NCI-H345 treated with DMSO at 0.1 percent for 48 hours (cell line): ENCODE data around the gene SKOR2.

Experiments
- DNase-seq: peaks from one replicate; lab custom pipeline; 2025; ENCODE audit not compliant: unreplicated experiment; lab: John Stamatoyannopoulos, UW

The SKOR2 gene, protein sequence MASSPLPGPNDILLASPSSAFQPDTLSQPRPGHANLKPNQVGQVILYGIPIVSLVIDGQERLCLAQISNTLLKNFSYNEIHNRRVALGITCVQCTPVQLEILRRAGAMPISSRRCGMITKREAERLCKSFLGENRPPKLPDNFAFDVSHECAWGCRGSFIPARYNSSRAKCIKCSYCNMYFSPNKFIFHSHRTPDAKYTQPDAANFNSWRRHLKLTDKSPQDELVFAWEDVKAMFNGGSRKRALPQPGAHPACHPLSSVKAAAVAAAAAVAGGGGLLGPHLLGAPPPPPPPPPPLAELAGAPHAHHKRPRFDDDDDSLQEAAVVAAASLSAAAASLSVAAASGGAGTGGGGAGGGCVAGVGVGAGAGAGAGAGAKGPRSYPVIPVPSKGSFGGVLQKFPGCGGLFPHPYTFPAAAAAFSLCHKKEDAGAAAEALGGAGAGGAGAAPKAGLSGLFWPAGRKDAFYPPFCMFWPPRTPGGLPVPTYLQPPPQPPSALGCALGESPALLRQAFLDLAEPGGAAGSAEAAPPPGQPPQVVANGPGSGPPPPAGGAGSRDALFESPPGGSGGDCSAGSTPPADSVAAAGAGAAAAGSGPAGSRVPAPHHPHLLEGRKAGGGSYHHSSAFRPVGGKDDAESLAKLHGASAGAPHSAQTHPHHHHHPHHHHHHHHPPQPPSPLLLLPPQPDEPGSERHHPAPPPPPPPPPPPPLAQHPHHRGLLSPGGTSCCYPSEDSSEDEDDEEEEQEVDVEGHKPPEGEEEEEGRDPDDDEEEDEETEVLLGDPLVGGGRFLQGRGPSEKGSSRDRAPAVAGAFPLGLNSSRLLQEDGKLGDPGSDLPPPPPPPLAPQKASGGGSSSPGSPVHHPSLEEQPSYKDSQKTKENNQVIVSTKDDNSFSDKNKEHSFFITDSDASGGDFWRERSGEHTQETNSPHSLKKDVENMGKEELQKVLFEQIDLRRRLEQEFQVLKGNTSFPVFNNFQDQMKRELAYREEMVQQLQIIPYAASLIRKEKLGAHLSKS

DNA sequence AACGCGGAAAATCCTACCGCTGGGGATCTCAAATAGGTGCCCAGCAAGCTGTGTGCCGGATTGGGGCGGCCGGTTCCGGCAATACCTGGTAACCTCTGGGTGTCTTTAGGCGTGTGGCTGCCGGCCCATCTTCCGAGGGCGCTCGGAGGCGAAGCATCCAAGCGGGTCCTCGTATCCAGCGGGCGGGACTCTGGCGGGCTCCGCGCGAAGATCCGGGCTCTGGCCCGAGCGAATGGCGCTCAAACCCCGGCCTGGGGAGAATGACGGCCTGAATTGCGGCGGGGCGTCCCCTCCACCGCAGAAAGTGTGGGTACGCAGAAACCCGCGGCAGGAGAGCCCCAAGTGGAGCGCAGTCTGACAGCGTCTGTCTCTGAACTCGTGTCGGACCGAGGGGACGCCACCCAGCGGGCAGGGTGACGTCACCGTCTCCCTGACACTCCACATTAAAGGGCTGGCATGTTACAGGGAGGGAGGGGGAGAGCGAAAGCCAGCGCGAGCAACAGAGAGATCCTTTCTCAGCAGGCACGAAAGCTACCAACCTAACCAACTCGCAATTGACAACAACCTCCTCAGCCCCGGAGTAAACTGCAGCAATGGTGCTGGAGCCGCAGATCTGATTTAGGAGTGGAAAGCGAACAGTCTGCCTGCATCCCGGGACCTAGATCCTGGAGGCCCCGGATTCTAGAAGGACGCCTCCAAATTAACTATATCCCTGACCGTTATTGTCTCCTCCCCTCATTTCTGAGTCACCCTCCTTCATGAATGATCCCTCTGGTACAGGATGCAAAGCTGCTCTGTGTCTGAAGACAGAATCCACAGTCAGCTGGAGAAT is at the start of gene SKOR2:
Gene SKOR2, minus strand, starts transcription at position 372 of the 832 bp plus-strand sequence. CDS start 2,477 bp downstream, outside the sequence.
- DNase-seq: peak; percentile 9

DNA sequence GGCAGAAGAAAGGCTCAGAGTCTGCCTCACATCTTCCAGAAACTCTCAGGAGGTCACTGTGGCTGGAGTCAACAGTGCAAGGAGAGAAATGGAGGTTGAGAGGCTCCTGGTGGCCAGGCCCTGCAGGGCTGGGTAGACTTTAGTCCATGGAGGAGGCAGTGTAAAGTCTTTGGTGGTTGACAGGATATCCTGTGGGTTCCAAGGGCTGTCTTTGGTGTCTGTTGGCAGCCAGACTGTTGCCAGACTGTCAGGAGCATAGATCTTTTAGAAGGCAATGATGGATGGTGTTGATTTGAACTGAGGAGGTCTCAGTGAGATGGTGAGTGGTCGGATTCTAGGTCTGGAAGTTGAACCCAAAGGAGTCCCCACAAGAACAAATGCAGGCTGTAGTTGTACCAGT is 45.0 kb upstream of the SKOR2 start:
- no peak for DNase-seq

DNA sequence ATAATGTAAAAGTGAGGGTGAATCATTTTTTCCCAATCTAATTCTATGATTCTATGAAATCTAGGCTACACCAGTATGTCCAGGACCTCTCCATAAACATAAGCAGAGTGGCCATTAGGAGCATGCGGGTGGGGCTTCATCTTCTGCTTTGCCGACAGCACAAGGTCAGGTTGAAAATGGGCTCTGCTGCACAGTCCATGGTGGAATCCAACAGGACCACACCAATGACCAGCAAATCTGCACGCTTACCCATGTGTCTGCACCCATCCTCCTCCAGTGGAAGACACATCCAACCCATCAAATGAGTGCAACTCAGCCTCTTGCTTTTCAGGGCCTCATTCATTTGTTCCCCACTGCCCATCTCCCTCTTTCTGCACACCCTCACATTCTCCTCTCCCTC is 43.3 kb upstream of the SKOR2 start:
- no peak for DNase-seq

DNA sequence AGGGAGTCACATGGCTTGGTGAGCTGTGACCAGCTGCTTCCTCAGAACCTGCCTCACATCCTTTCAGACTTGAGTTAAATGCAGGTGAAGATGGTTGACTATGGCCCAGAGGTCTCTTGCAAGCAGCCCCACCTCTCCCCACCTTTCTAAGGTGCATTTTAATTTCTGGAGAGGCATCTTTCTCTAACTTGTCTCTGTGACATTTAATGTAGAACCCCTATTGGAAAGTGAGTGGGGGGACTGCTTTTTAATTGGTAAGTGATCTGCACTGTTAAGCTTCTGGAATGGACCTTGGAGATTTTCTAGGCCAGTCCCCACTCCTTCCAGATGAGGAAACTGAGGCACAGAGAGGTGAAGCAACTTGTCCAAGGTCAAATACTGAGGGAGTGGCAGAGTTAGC is 37.3 kb upstream of the SKOR2 start:
- no peak for DNase-seq

DNA sequence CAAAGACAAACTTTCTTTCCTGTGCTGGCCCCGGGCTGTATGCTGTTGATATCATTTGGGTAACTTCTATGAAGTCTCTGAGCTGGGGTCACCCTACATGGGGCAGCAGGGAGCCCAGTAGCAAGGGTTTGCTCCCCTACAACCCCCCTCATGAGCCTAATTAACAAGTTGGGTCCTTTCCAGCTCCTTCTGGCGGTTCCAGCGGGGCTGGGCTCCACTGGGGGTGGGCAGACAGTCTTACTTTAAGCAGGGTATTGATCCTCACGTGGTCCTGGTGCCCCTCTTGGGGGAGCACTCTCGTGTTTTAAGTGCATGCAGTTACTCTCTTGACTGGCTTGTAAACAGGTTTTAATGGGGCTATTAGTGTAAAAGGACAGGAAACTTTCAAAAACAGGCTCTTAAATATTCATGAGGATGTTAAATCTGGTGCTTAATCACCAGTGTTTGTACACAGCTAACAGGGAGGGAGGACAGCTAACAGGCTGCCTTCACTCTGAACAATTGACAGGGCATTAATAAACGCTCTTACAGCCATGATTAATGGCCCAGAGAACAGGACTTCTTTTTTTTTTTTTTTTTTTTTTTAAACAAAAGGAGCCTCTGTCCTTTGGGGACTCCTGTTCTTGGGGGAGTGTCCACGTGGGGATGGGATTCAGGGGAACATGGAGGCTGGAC is 36.6 kb upstream of the SKOR2 start:
- no peak for DNase-seq

DNA sequence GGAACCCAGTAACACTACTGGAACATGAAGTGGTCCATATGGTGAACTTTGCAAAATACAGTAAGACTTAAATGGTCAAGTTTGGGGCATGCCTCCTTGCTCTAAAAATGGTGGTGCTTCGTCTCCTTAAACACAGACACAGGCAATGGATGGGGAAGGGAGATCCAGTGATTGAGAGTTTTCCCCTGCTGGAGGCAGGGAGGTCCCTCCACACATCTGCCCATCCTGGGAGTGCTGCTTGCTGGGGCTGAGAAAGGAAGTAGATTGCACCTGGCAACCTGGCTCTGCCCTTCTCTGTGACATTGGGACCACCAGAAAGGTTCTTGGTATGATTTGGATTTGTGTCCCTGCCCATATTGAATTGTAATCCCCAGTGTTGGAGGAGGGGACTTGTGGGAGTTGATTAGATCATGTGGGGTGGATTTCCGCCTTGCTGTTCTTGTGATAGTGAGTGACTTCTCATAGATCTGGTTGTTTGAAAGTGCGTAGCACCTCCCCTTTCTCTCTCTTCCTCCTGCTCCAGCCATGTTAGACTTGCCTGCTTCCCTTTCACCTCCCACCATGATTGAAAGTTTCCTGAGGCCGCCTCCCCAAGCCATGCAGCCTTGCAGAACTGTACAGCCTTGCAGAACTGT is 35.4 kb upstream of the SKOR2 start:
- DNase-seq: no peak

DNA sequence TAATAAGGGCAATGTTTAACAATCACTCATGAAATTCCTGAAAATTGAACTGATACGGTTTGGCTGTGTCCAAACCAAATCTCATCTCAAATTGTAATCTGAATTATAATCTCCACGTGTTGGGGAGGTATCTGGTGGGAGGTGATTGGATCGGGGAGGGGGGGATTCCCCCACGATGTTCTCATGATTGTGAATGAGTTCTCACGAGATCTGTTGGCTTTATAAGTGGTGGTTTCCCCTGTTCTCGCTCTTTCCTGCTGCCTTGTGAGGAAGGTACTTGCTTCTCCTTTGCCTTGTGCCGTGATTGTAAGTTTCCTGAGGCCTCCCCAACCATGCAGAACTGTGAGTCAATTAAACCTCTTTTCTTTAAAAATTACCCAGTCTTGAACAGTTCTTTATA is 34.0 kb upstream of the SKOR2 start:
- DNase-seq: no peak

DNA sequence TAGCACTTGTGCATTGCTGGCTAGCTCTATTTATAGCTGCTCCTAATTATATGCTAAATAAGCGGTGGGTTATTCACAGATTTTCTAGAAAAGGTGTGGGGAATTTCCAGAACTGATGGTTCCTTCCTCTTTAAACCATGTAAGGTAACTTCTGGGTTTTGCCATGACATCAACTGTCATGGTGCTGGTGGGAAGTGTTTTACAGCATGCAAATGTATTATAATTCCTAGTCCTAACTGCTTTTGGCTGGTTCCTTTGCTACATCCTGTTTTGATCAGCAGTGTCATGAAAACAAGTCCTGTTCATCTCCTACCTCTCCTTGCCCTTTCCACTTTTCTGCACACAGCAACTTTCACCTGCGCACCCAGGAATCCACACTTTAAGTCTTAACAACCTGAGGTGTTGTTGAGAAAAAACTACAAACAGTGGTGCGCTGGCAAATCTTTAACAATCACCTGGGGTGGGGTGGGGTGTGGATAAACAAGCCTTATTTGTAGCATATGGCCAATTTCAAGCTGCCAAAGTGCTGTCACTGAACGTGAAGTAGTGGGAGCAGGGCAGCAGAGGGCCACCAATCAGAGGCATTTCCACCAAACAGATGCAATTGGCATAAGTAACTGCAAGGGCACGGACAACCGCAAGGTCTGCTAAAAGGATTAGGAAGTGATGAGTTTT is 33.4 kb upstream of the SKOR2 start:
- no peak for DNase-seq

DNA sequence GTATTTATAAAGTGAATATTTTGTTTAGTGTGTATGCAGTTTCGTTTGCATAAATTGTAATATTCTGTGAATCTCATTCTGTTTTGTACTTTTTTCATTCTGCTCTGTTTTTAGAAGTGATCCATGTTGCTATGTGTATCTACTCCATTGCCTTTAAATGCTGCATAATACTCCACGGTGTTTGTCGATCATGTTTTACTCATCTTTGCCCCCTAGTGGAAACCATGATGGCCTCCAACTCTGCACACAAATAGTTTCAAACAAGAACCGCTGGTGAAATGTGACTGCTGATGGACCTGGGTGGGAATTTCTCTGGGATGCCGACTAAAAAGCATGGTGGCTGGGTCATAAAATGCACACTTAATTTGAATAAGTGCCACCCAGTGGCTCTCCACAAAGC is 32.0 kb upstream of the SKOR2 start:
- no peak for DNase-seq

DNA sequence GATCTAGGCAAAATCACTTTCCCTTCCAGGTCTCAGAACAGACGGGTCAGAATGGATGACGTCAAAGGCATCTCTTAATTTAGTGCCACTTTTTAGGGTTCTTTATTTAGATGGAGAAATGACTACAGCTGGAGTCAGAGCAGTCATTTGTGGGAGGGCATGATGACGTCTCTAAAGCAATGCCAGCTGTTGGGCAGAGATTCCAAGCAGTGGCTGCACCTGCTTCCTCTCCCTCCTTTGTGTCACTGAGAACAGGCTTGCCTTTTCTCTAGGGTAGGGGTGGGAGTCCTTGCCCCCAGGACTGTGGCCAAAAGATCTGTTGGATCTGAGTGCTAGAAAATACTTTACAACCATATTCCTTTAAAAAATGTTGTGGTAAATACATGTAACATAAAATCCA is 28.7 kb upstream of the SKOR2 start:
- no peak for DNase-seq

DNA sequence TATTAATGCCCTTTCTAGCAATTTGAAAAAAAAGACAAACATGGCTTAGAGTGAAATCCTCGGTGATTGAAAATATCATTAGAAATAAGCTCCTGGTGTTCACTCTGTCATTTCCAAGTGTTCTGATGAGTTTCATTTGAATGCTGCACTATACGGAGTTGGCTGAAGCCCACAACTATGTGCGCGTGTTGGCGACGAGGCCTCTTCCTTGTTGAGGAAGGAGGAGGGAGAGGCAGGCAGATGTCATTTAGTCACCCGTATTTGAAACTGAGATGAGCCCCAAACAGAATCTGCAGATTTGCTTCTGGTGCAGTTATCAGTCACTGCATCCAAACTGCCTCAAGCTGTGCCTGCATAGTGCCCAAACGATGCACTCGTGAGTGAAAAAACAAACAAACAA is 23.5 kb upstream of the SKOR2 start:
- no peak for DNase-seq

DNA sequence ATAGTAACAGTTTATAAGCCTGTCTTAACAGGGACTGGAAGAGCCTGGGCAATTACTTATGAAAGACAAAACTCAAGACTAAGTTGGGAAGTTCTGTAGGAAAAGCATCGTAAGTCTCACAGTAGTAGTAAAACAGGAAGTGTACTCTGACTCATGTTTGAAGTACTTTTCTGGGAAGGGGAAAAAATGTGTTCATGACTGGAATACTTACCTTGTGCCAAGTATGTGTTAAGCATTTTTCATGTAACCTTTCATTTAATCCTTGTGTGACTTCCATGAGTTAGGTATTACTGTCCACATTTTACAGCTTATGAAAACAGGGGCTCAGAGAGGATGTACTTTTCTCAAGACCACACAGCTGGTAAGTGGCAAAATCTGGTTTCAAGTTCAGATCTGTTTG is 13.7 kb upstream of the SKOR2 start:
- no peak for DNase-seq

DNA sequence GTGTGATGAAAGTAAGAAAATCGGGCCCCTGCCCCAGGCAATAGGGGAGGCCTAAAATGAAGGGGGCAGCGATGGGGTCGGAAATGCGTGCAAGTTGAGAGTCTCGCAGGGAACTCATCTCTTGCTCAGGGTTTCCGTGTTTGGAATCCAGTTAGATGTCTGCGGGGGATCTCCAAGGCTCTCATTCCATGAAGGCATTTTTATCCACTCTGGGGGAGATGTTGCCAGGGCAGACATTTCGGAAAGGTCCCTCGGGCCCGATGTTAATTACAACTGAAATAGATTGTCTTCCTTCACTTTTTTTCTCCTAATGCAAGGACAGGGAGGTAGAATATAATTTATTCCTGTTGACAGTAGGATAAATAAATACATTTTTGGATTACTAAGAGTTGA is 12.8 kb upstream of the SKOR2 start:
- no peak for DNase-seq

DNA sequence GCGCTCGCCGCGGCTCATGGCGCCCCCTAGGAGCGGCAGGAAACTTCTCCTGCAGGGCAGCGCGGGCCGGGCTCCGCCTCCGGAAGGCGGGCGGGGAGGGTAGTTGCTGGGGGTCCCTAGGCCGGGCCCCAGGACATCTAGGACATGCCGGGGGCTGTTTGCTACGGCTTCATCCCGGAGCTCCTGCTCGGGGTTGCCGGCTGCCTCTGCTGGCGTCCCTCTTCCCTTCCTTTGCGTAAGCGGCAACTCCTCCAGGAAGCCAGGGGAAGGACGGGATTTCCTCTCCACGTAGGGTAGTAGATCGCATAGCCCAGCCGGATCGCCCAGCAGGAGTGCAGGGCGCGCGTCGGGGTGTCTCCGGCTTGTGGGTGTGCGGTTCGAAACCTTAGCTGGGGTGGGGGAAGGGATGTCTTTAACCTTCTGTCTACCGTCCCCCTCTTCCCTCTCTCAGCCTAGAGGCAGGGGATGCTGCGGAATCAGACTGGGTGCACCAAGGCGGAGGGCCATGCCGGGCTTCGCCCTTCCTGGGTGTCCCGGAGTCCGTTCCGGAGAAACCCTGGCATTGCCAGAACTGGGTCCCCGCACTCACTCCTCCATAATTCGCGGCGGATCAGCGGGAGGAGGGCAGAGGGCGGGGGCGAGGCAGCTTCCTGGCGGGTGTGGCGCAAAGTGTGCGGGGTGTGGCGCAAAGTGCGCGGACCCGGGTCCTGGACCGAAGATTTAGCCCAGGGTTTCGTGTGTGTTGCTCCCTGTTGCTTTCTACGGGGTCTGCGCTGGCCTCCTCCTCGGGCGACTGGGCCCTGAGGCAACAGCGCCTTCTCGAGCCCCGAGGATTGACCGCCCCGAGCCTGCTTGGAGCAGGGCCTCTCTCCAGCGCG is 12.2 kb upstream of the SKOR2 start:
- no peak for DNase-seq

DNA sequence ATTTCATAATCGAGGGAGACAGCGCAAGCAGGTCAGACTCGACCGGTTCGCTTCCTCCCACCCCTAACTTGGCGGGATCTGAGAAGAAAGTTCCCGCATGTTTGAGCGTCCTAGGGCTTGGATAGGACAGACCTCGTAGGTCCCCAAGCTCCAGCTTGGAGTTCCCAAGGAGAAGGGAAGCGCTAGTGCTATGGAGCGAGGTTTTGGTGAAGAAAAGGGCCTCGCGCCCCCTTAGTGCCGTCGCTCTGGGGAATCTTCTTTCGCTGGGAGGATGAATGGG is 11.6 kb upstream of the SKOR2 start:
- DNase-seq: no peak

DNA sequence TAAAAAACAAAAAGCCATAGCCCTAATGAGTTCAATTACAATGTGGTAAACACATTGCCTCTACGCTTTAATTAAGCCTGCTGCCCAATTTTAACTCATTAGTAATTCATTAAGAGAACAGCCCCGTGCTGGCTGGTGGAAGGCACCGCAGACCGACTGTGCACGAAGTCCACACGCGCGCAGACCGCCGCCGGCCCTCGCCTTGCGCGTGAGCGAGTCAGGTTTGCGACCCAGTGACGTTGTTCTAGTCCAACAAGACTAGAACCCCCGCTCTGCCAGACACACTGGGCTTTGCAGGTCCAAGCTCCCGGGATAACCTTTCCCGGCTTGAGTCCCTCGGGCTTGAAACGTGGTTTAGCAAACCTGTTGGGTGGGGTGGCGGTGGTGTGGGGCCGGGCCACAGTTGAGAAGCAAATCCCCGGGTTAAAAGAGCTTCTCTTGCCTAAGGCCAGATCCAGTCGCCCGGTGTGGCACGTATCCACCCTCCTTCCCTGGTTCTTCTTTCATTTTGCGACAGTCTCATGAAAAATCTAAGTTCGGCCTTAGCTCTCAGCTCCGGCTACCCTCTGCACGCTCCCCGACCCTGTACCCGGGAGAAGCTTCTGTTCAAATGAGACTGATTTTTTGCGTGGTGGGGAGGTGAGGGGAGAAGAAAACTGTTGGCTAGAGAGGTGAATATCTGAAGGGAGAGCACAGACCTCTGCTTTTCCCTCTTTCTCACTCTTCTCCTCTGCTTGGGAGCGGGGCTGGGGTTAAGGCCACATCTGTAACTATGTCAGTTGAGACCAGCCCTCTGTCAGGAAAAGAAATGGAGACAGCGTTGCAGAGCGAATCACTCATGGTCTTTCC is 11.1 kb upstream of the SKOR2 start:
- no peak for DNase-seq

DNA sequence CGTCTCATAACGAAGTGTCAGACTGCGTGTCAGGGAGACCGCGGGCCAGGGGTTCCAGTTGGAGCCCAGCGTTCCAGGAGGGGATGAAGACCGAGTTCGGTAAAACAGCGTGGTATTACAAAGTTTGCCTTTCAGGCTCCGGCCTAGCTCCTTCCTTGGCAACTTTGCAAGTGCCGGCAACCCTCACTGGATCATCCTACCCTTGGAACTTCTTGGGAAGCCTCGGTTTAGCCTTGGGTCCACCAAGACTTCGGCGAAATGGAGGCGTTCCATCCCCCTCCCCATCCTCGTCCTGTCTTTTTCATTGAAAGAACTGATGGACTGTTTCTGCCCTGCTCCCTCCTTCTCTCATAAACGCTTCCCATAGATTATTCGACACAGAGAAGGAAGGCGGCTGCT is 10.4 kb upstream of the SKOR2 start:
- DNase-seq: no peak
